ENCODE data around the gene ITPK1.

ITPK1 gene

DNA sequence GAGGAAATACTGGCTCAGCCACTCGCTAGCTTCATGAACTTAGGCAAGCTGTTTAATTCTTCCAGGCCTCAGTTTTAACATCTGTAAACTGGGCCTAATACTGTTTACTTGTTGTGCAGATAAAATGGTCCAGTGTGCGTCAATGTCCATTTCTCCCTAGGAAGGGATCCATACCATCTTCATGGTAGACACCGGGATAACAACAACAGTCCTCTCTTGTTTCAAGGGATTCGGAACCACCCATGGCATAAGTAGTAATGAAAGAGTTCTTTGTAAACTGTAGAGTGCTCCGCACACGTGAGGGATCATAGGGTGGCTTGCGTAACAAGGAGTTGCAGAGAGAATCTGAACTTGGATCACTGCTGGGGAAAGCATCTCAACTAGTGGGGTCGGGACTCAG is 210.1 kb downstream of the ITPK1 start:
- Histone ChIP-seq H3K4me2 (no peak overlapping the region), H3K36me3 (ENCODE audit: insufficient read depth) (no peaks in the 10 kb centered on the region), H2AFZ (ENCODE audit: low read depth) (no peak overlapping the region), H3K79me2 (ENCODE audit: insufficient read depth, low read depth) (no peaks in the 10 kb centered on the region), H3K4me3 (IDR thresholded peaks at IDR 0.05; ENCODE audit: insufficient read depth, low read depth, low read length) (no peak overlapping the region), H4K20me1 (ENCODE audit: insufficient read depth) (no peaks in the 10 kb centered on the region), H3K9ac (no peak overlapping the region), H3K27me3 (ENCODE audit: insufficient read depth, low read depth) (no peaks in the 10 kb centered on the region), H3K4me1 (ENCODE audit: low read depth, poor library complexity, severe bottlenecking) (no peaks in the 10 kb centered on the region), H3K27ac (no peak overlapping the region)
- TF ChIP-seq CTCF (conservative IDR thresholded peaks at IDR 0.05; ENCODE audit: low read depth, low read length): no peak

DNA sequence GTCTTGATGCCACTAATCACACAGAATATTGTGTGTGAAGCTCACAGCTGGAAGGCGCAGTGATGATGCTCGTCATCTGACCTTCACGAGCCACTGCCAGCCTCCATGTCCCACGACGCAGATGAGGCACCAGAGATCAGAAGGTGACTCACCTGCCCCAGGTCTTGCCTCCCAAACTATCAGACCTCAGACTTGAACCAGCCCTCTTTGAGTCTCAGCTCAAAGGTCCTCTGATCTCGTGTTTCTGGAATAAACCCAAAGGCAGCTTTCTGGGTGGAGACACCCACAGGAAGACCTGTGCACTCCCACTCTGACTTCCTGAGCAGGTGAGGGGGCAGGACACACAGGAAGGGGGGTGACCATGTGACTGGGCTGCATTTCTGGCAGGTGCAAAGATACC is 212.4 kb downstream of the ITPK1 start:
- Histone ChIP-seq H3K79me2 (ENCODE audit: insufficient read depth, low read depth) (no peaks in the 10 kb centered on the region), H3K27me3 (ENCODE audit: insufficient read depth, low read depth) (no peaks in the 10 kb centered on the region), H4K20me1 (ENCODE audit: insufficient read depth) (no peaks in the 10 kb centered on the region), H3K4me2 (no peak overlapping the region), H3K36me3 (ENCODE audit: insufficient read depth) (no peaks in the 10 kb centered on the region), H3K9ac (no peak overlapping the region), H2AFZ (ENCODE audit: low read depth) (no peak overlapping the region), H3K4me3 (IDR thresholded peaks at IDR 0.05; ENCODE audit: insufficient read depth, low read depth, low read length) (no peak overlapping the region), H3K4me1 (ENCODE audit: low read depth, poor library complexity, severe bottlenecking) (no peaks in the 10 kb centered on the region), H3K27ac (no peak overlapping the region)
- no peak for TF ChIP-seq CTCF (conservative IDR thresholded peaks at IDR 0.05; ENCODE audit: low read depth, low read length)

GRCh38 chr14:92902726-92903125 is 213.0 kb downstream of the ITPK1 start:
- Histone ChIP-seq H4K20me1 (ENCODE audit: insufficient read depth) (no peaks in the 10 kb centered on the region), H3K79me2 (ENCODE audit: insufficient read depth, low read depth) (no peaks in the 10 kb centered on the region), H2AFZ (ENCODE audit: low read depth) (no peak overlapping the region), H3K9ac (no peak overlapping the region), H3K27me3 (ENCODE audit: insufficient read depth, low read depth) (no peaks in the 10 kb centered on the region), H3K27ac (no peak overlapping the region), H3K36me3 (ENCODE audit: insufficient read depth) (no peaks in the 10 kb centered on the region), H3K4me3 (IDR thresholded peaks at IDR 0.05; ENCODE audit: insufficient read depth, low read depth, low read length) (no peak overlapping the region), H3K4me2 (no peak overlapping the region), H3K4me1 (ENCODE audit: low read depth, poor library complexity, severe bottlenecking) (no peaks in the 10 kb centered on the region)
- no peak for TF ChIP-seq CTCF (conservative IDR thresholded peaks at IDR 0.05; ENCODE audit: low read depth, low read length)

GRCh38 chr14:92902191-92902590 is 213.5 kb downstream of the ITPK1 start:
- Histone ChIP-seq H3K36me3 (ENCODE audit: insufficient read depth) (no peaks in the 10 kb centered on the region), H2AFZ (ENCODE audit: low read depth) (no peak overlapping the region), H3K9ac (no peak overlapping the region), H4K20me1 (ENCODE audit: insufficient read depth) (no peaks in the 10 kb centered on the region), H3K27ac (no peak overlapping the region), H3K4me2 (no peak overlapping the region), H3K79me2 (ENCODE audit: insufficient read depth, low read depth) (no peaks in the 10 kb centered on the region), H3K4me3 (IDR thresholded peaks at IDR 0.05; ENCODE audit: insufficient read depth, low read depth, low read length) (no peak overlapping the region), H3K27me3 (ENCODE audit: insufficient read depth, low read depth) (no peaks in the 10 kb centered on the region), H3K4me1 (ENCODE audit: low read depth, poor library complexity, severe bottlenecking) (no peaks in the 10 kb centered on the region)
- no peak for TF ChIP-seq CTCF (conservative IDR thresholded peaks at IDR 0.05; ENCODE audit: low read depth, low read length)

- TF ChIP-seq CTCF (conservative IDR thresholded peaks at IDR 0.05; ENCODE audit: low read depth, low read length): no peak
- Histone ChIP-seq H3K27ac (no peak overlapping the region), H2AFZ (ENCODE audit: low read depth) (no peak overlapping the region), H3K9ac (no peak overlapping the region), H3K4me1 (ENCODE audit: low read depth, poor library complexity, severe bottlenecking) (no peaks in the 10 kb centered on the region), H3K4me2 (no peak overlapping the region), H3K4me3 (IDR thresholded peaks at IDR 0.05; ENCODE audit: insufficient read depth, low read depth, low read length) (no peak overlapping the region), H3K27me3 (ENCODE audit: insufficient read depth, low read depth) (no peaks in the 10 kb centered on the region), H4K20me1 (ENCODE audit: insufficient read depth) (no peaks in the 10 kb centered on the region), H3K36me3 (ENCODE audit: insufficient read depth) (no peaks in the 10 kb centered on the region), H3K79me2 (ENCODE audit: insufficient read depth, low read depth) (no peaks in the 10 kb centered on the region)
Observed at GRCh38 chr14:92900660-92901059, 215.1 kb downstream of the ITPK1 start.

Data from KMS-11 (cell line).